Renal pelvis (tissue), 4 donors: ENCODE measurements around the gene ESF1. TPM values are rescaled to one million over a fixed set of nuclear protein-coding genes. Genes with fewer than 3 reads are reported as not detected.

ENCODE experiments used
- DNase-seq: peaks from one replicate; pipeline ENCODE4 v3.0.0-alpha.2; 2013
- polyA plus RNA-seq, 3 donors: library from polyadenylated mRNA; unstranded; fragments of 120-200 nt; gene quantifications; one replicate each; pipeline ENCODE4 v1.2.1, GENCODE V29; 2013; ENCODE audit not compliant: insufficient read length in 3 of 3

Gene ESF1
- polyA plus RNA-seq, 3 donors = 23.7 to 29.6 (median 25.3) TPM

- no peak for DNase-seq
These were observed 100.9 kb downstream of the ESF1 start for GRCh38 chr20:13683833-13684232.

- DNase-seq = no peak
These were observed 103.2 kb downstream of the ESF1 start for GRCh38 chr20:13681248-13682125.

GRCh38 chr20:13678944-13679343 is 105.8 kb downstream of the ESF1 start:
- DNase-seq = no peak

GRCh38 chr20:13677241-13677640 is 107.5 kb downstream of the ESF1 start:
- peak; percentile 38 for DNase-seq

GRCh38 chr20:13676682-13677081 is 108.0 kb downstream of the ESF1 start:
- DNase-seq = no peak

GRCh38 chr20:13672690-13673089 is 112.0 kb downstream of the ESF1 start:
- no peak for DNase-seq

GRCh38 chr20:13671916-13672378 is 112.8 kb downstream of the ESF1 start:
- no peak for DNase-seq

GRCh38 chr20:13671512-13671911 is 113.2 kb downstream of the ESF1 start:
- no peak for DNase-seq

- DNase-seq = no peak
These were observed 114.6 kb downstream of the ESF1 start for GRCh38 chr20:13670160-13670559.

GRCh38 chr20:13665709-13666395 is 118.9 kb downstream of the ESF1 start:
- no peak for DNase-seq

Other genes starting within 250 kb of the ESF1 start
- gene TASP1, start 146.0 kb downstream of the ESF1 start, polyA plus RNA-seq = 10 to 100 TPM; 12.6 to 14.0 (median 13.1) TPM
- gene NDUFAF5, start 109 bp upstream of the ESF1 start, polyA plus RNA-seq = 10 to 100 TPM; 25.2 to 31.0 (median 28.4) TPM
- not detected for gene SEL1L2, start 205.7 kb upstream of the ESF1 start, polyA plus RNA-seq
- gene MACROD2, start 210.6 kb upstream of the ESF1 start, polyA plus RNA-seq = 10 to 100 TPM; 12.8 to 13.4 (median 13.2) TPM